PC-3 (cell line): ENCODE data around the gene KCNQ2. TPM values are rescaled to one million over a fixed set of nuclear protein-coding genes. Genes with fewer than 3 reads are reported as not detected.

Experiments used
- ATAC-seq: fragments of 200-7000 bp; cut with Tn5 transposase; 2 replicates; pipeline ENCODE4 v1.9.1; 2020; ENCODE audit warnings: mild to moderate bottlenecking, moderate library complexity
- BruUV-seq: library from RNA; stranded (reverse); fragments of 400-500 nt; replicated peaks from 2 replicates; lab custom pipeline; 2021; lab: Mats Ljungman, UMichigan
- CTCF ChIA-PET: fragments of 300-600 bp; sonication (Branson Sonifier 250); formaldehyde crosslinking; loops from one replicate; lab custom pipeline; 2022; ENCODE audit warnings: antibody characterized with exemption; lab: Charles Lee
- POLR2A ChIA-PET: fragments of 300-600 bp; sonication (Branson Sonifier 250); formaldehyde crosslinking; loops from one replicate; lab custom pipeline; 2022; ENCODE audit warnings: antibody characterized with exemption; ENCODE audit not compliant: unreplicated experiment; lab: Charles Lee
- DNase-seq: peaks from one replicate; pipeline ENCODE4 v3.0.0-alpha.2; 2015
- H2AFZ ChIP-seq: fragments of 300-600 bp; sonication (generic); 2 replicates; pipeline ENCODE4 v1.6.0; 2016; ENCODE audit warnings: antibody characterized with exemption, low read length
- H3F3A ChIP-seq: fragments of 300-600 bp; sonication (generic); one replicate; pipeline ENCODE4 v1.6.0; 2017; ENCODE audit warnings: antibody characterized with exemption, low read length, control low read depth, mild to moderate bottlenecking; ENCODE audit not compliant: unreplicated experiment
- H3K27ac ChIP-seq: fragments of 300-600 bp; sonication (generic); 2 replicates; pipeline ENCODE4 v1.5.1; 2016; ENCODE audit warnings: mild to moderate bottlenecking, low read length
- H3K27me3 ChIP-seq: fragments of 300-600 bp; sonication (generic); 2 replicates; pipeline ENCODE4 v1.6.1; 2016; ENCODE audit warnings: low read length, mixed read lengths
- H3K36me3 ChIP-seq: fragments of 300-600 bp; sonication (generic); 2 replicates; pipeline ENCODE4 v1.6.1; 2016; ENCODE audit warnings: low read depth, mixed run types, low read length, mixed read lengths
- H3K4me1 ChIP-seq: fragments of 300-600 bp; sonication (generic); 2 replicates; pipeline ENCODE4 v1.5.1; 2016; ENCODE audit warnings: low read length; ENCODE audit not compliant: insufficient read depth
- H3K4me2 ChIP-seq: fragments of 300-600 bp; sonication (generic); 2 replicates; pipeline ENCODE4 v1.6.0; 2016; ENCODE audit warnings: low read length
- H3K4me3 ChIP-seq: fragments of 300-600 bp; sonication (generic); 2 replicates; pipeline ENCODE4 v1.5.1; 2016; ENCODE audit warnings: mild to moderate bottlenecking, low read length, mixed read lengths
- H3K79me2 ChIP-seq: fragments of 300-600 bp; sonication (generic); 2 replicates; pipeline ENCODE4 v1.6.1; 2017; ENCODE audit warnings: low read length, mixed read lengths
- H3K9ac ChIP-seq: fragments of 300-600 bp; sonication (generic); 2 replicates; pipeline ENCODE4 v1.6.0; 2016; ENCODE audit warnings: mild to moderate bottlenecking, low read length
- H3K9me2 ChIP-seq: fragments of 300-600 bp; sonication (generic); replicated peaks from 2 replicates; pipeline ENCODE4 v1.6.1; 2016; ENCODE audit warnings: mixed run types, low read length, mixed read lengths
- H3K9me3 ChIP-seq: fragments of 300-600 bp; sonication (generic); 2 replicates; pipeline ENCODE4 v1.6.1; 2016; ENCODE audit warnings: low read length, mixed read lengths
- H4K20me1 ChIP-seq: fragments of 300-600 bp; sonication (generic); 2 replicates; pipeline ENCODE4 v1.6.1; 2016; ENCODE audit warnings: low read length, mixed read lengths
- EZH2 ChIP-seq: fragments of 300-600 bp; sonication (generic); IDR thresholded peaks from one replicate; pipeline ENCODE4 v1.6.1; 2017; ENCODE audit warnings: antibody characterized with exemption, mild to moderate bottlenecking, low read length; ENCODE audit not compliant: unreplicated experiment
- EZH2phosphoT487 ChIP-seq: fragments of 300-600 bp; sonication (generic); IDR thresholded peaks from 2 replicates; pipeline ENCODE4 v1.6.1; 2018; ENCODE audit warnings: mild to moderate bottlenecking, antibody characterized with exemption, low read length, borderline replicate concordance
- intact Hi-C: fragments of 100-400 bp; cut with micrococcal nuclease; formaldehyde crosslinking; loops from 2 replicates; pipeline ENCODE4 v1.9.0; 2023
- total RNA-seq: library from RNA; depleted of rRNA; stranded (reverse); fragments of >200 nt; gene quantifications from 2 replicates; pipeline ENCODE4 v1.2.3, GENCODE V29; 2014
- TF ChIP-seq, protein P1 (sequence below): fragments of 300-600 bp; sonication (generic); conservative IDR thresholded peaks from 2 replicates; pipeline ENCODE4 v1.5.1; 2017; ENCODE audit warnings: antibody characterized with exemption, low read depth, mild to moderate bottlenecking, low read length

Gene KCNQ2
- total RNA-seq, 1 experiment from 2014 or later, result not detected

DNA sequence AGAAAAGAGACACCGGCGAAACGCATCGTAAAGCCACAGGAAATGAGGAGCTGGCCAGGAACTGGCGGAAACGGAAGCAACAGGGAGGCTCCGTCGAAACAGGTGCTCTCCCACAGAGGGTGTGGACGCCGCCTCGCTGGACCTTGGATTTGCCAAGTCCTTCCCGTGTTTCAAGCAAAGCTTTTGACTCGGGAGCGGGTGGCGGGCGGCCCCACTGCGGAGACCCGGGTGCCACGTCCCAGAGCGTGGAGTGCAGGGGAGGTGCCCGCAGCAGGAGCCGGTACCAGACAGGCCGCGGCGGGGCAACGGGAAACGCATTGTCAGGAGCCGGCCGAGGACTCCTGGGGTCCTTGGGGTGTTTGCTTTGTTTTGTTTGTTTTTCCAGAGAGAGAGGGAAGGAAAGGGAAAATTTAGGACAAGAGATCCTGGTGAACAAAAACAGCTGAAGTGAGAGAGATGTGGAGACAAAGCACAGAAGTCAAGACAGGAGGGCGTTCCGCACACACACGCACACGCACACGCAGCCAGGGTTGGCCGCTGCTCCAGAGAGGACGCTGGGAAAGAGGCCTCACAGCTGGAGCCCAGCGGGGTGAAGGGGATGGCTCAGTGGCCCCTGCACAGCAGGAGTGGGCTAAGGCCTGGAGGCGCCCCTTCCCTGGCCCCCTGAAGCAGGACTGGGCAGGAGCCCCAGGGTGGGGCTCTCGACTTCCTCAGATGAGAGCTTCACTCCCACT lies 60.4 kb downstream of the KCNQ2 start:
- H2AFZ ChIP-seq, result no peak overlapping the region
- H3F3A ChIP-seq, result no peaks in the 10 kb centered on the region
- ChIA-PET CTCF (no interaction called here), POLR2A (no interaction called here)
- no peaks in the 10 kb centered on the region for H3K4me1 ChIP-seq
- H3K36me3 ChIP-seq, result no peaks in the 10 kb centered on the region
- no peak for DNase-seq
- H3K9ac ChIP-seq, result no peak overlapping the region
- no peak for ATAC-seq
- no peak overlapping the region for H3K4me2 ChIP-seq
- no peak overlapping the region for H3K27ac ChIP-seq
- no peak for TF ChIP-seq EZH2phosphoT487
- H3K79me2 ChIP-seq, result no peaks in the 10 kb centered on the region
- H3K9me3 ChIP-seq, result no peaks in the 10 kb centered on the region
- no peaks in the 10 kb centered on the region for H3K9me2 ChIP-seq
- BruUV-seq, result no TSS peak
- intact Hi-C loops, result no loop called here
- peaks cover 28% of the 10 kb centered on the region for H3K27me3 ChIP-seq
- no peak overlapping the region for H3K4me3 ChIP-seq
- no peaks in the 10 kb centered on the region for H4K20me1 ChIP-seq

DNA sequence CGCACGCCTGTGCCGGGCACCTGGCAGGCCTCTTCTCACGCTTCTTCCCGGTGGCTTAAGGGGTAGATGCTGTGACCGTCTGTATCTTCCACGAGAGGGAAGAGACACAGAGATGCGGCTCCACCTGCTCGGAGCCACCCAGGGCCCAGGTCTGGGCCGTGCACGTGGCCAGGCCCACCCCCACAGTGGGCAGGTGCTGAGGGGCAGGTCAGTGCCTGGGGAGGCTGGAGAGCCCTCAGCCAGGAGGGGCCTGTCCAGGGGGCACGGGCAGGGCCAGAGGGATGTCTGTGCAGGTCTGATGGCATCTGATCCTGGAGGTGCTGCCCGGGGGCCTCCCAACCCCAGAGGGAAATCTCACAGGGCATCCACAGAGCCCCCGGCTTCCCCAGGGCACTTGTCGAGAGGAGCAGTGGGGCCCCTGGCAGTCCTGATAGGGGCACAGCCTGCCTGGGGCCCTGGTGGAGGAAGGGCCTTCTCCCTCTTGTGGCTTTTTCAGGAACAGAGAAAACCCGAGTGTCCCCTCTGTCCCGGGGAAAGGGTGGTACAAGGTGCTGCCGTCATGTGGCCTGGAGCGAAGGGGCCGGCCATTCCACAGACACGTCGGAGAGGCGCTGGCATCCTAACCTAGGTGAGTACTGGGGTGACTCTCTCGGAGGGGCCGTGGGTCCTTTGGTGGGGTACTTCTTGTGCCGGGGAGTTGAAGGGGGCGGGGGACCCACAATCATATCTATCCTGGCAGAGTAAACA lies 61.1 kb downstream of the KCNQ2 start:
- no peaks in the 10 kb centered on the region for H3K36me3 ChIP-seq
- CTCF ChIA-PET, result no interaction called here
- POLR2A ChIA-PET, result no interaction called here

DNA sequence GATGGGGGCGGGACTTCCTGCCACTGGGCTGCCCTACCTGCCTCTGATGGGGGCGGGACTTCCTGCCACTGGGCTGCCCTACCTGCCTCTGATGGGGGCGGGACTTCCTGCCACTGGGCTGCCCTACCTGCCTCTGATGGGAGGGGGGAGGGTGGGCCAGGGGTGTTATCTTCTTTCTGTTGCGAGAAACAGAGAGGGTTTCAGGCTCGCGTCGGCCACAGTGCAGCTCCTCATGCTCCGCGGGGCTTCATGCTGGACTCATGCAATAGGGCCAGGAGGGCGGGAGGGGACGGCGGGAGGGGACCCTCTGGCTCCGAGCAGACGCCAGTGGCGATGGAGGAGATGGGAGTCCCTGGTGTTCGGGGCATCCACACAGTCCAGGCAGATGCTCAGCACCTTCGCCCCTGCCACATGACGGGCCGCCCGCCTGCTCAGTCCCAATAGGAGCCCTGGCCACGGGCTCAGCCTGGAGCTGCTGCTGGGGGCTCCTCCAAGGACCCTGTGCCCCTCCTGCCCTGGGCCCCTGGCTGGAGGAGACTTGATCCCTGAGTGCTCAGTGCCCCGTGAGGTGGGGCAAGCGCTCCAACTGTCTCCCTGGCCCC lies 62.5 kb downstream of the KCNQ2 start:
- Histone ChIP-seq H3K27ac (no peak overlapping the region), H3K4me1 (no peaks in the 10 kb centered on the region), H3K9me2 (no peaks in the 10 kb centered on the region), H3K27me3 (peaks cover 11% of the 10 kb centered on the region), H3K36me3 (no peaks in the 10 kb centered on the region), H3F3A (no peaks in the 10 kb centered on the region), H3K4me3 (no peak overlapping the region), H3K9me3 (no peaks in the 10 kb centered on the region), H3K4me2 (no peak overlapping the region), H3K9ac (no peak overlapping the region), H2AFZ (no peak overlapping the region), H3K79me2 (no peaks in the 10 kb centered on the region), H4K20me1 (no peaks in the 10 kb centered on the region)
- CTCF ChIA-PET, result no interaction called here
- DNase-seq, result no peak
- intact Hi-C loops, result no loop called here
- POLR2A ChIA-PET, result interaction anchor here (0.6 kb wide), 1 partner anchor 127 kb away, joined by 3 read pairs; no protein-coding TSS in a partner anchor
- no TSS peak for BruUV-seq
- ATAC-seq, result no peak
- TF ChIP-seq EZH2phosphoT487, result no peak
- TF ChIP-seq EZH2, result no peak
- TF ChIP-seq, protein P1, sequence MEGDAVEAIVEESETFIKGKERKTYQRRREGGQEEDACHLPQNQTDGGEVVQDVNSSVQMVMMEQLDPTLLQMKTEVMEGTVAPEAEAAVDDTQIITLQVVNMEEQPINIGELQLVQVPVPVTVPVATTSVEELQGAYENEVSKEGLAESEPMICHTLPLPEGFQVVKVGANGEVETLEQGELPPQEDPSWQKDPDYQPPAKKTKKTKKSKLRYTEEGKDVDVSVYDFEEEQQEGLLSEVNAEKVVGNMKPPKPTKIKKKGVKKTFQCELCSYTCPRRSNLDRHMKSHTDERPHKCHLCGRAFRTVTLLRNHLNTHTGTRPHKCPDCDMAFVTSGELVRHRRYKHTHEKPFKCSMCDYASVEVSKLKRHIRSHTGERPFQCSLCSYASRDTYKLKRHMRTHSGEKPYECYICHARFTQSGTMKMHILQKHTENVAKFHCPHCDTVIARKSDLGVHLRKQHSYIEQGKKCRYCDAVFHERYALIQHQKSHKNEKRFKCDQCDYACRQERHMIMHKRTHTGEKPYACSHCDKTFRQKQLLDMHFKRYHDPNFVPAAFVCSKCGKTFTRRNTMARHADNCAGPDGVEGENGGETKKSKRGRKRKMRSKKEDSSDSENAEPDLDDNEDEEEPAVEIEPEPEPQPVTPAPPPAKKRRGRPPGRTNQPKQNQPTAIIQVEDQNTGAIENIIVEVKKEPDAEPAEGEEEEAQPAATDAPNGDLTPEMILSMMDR, result no peak

More for the DNA sequence above, 61.1 kb downstream of the KCNQ2 start:
- DNase-seq (no peak), ATAC-seq (no peak)
- no peak for TF ChIP-seq EZH2
- no peak for TF ChIP-seq EZH2phosphoT487
- TF ChIP-seq, protein P1, result no peak
- no peak overlapping the region for H3K9ac ChIP-seq
- H2AFZ ChIP-seq, result no peak overlapping the region
- H3K4me2 ChIP-seq, result no peak overlapping the region
- no TSS peak for BruUV-seq
- no peaks in the 10 kb centered on the region for H3K79me2 ChIP-seq
- no peak overlapping the region for H3K4me3 ChIP-seq
- no peaks in the 10 kb centered on the region for H3K9me2 ChIP-seq
- intact Hi-C loops, result no loop called here
- no peaks in the 10 kb centered on the region for H3K9me3 ChIP-seq
- no peaks in the 10 kb centered on the region for H3F3A ChIP-seq
- H3K27me3 ChIP-seq, result peaks cover 20% of the 10 kb centered on the region
- H3K4me1 ChIP-seq, result no peaks in the 10 kb centered on the region
- no peak overlapping the region for H3K27ac ChIP-seq
- no peaks in the 10 kb centered on the region for H4K20me1 ChIP-seq
